HEK293 (cell line): Measurements from ENCODE around the gene BACH2.

ENCODE experiments used
- BCL11A ChIP-seq: fragments of 450-650 bp; formaldehyde crosslinking; IDR thresholded peaks from 2 replicates; pipeline ENCODE4 v1.5.1; 2016; ENCODE audit warnings: low read depth, missing biosample characterization, missing genetic modification characterization
- KLF9 ChIP-seq: fragments of 450-650 bp; formaldehyde crosslinking; IDR thresholded peaks from 2 replicates; pipeline ENCODE4 v1.5.1; 2016; ENCODE audit warnings: missing biosample characterization, missing genetic modification characterization, low read depth
- PRDM1 ChIP-seq: fragments of 450-650 bp; formaldehyde crosslinking; IDR thresholded peaks from 2 replicates; pipeline ENCODE4; 2016; ENCODE audit warnings: missing biosample characterization, missing genetic modification characterization
- SALL2 ChIP-seq: fragments of 450-650 bp; formaldehyde crosslinking; IDR thresholded peaks from 2 replicates; pipeline ENCODE4 v1.5.0; 2017; ENCODE audit warnings: missing biosample characterization, mild to moderate bottlenecking, missing genetic modification characterization, borderline replicate concordance
- YY2 ChIP-seq: fragments of 450-650 bp; formaldehyde crosslinking; IDR thresholded peaks from 2 replicates; pipeline ENCODE4 v1.5.1; 2016; ENCODE audit warnings: missing biosample characterization, missing genetic modification characterization
- ZBTB7A ChIP-seq: fragments of 450-650 bp; formaldehyde crosslinking; IDR thresholded peaks from 2 replicates; pipeline ENCODE4 v1.5.1; 2016; ENCODE audit warnings: low read depth, missing biosample characterization, missing genetic modification characterization
- ZNF112 ChIP-seq: fragments of 450-650 bp; formaldehyde crosslinking; IDR thresholded peaks from 2 replicates; pipeline ENCODE4 v1.5.0; 2017; ENCODE audit warnings: missing biosample characterization, missing genetic modification characterization
- ZNF169 ChIP-seq: fragments of 450-650 bp; formaldehyde crosslinking; IDR thresholded peaks from 2 replicates; pipeline ENCODE4 v1.5.1; 2016; ENCODE audit warnings: missing biosample characterization, missing genetic modification characterization
- ZNF335 ChIP-seq: fragments of 450-650 bp; formaldehyde crosslinking; conservative IDR thresholded peaks from 2 replicates; pipeline ENCODE4 v1.5.1; 2016; ENCODE audit warnings: missing biosample characterization, missing genetic modification characterization
- ZNF341 ChIP-seq: fragments of 450-650 bp; formaldehyde crosslinking; IDR thresholded peaks from 2 replicates; pipeline ENCODE4; 2016; ENCODE audit warnings: low read depth, missing biosample characterization, missing genetic modification characterization
- ZNF366 ChIP-seq: fragments of 450-650 bp; formaldehyde crosslinking; conservative IDR thresholded peaks from 2 replicates; pipeline ENCODE4 v1.5.1; 2016; ENCODE audit warnings: missing biosample characterization, missing genetic modification characterization
- ZNF394 ChIP-seq: fragments of 450-650 bp; formaldehyde crosslinking; IDR thresholded peaks from 2 replicates; pipeline ENCODE4 v1.5.1; 2016; ENCODE audit warnings: missing biosample characterization, missing genetic modification characterization, mild to moderate bottlenecking, moderate library complexity, borderline replicate concordance
- ZNF426 ChIP-seq: fragments of 450-650 bp; formaldehyde crosslinking; IDR thresholded peaks from 2 replicates; pipeline ENCODE4 v1.5.1; 2017; ENCODE audit warnings: missing biosample characterization, missing genetic modification characterization, mild to moderate bottlenecking, inconsistent platforms, moderate library complexity
- ZNF501 ChIP-seq: fragments of 450-650 bp; formaldehyde crosslinking; IDR thresholded peaks from 2 replicates; pipeline ENCODE4 v1.5.1; 2016; ENCODE audit warnings: missing biosample characterization, missing genetic modification characterization
- ZNF510 ChIP-seq: fragments of 450-650 bp; formaldehyde crosslinking; IDR thresholded peaks from 2 replicates; pipeline ENCODE4 v1.5.1; 2018; ENCODE audit warnings: mild to moderate bottlenecking, missing genetic modification characterization, missing biosample characterization; ENCODE audit not compliant: insufficient replicate concordance
- ZNF624 ChIP-seq: fragments of 450-650 bp; formaldehyde crosslinking; IDR thresholded peaks from 2 replicates; pipeline ENCODE4 v1.5.1; 2017; ENCODE audit warnings: missing biosample characterization, missing genetic modification characterization
- ZNF707 ChIP-seq: fragments of 450-650 bp; formaldehyde crosslinking; IDR thresholded peaks from 2 replicates; pipeline ENCODE4 v1.5.1; 2016; ENCODE audit warnings: missing biosample characterization, missing genetic modification characterization
- TF ChIP-seq, protein P1 (sequence below): fragments of 450-650 bp; formaldehyde crosslinking; optimal IDR thresholded peaks from 2 replicates; pipeline ENCODE3; 2016; ENCODE audit warnings: missing biosample characterization, mild to moderate bottlenecking, missing genetic modification characterization
- TF ChIP-seq, protein P2 (sequence below): fragments of 450-650 bp; formaldehyde crosslinking; IDR thresholded peaks from 2 replicates; pipeline ENCODE4 v1.5.1; 2017; ENCODE audit warnings: missing biosample characterization, missing genetic modification characterization
- TF ChIP-seq, protein P3 (sequence below): fragments of 450-650 bp; formaldehyde crosslinking; IDR thresholded peaks from 2 replicates; pipeline ENCODE4 v1.5.1; 2016; ENCODE audit warnings: missing biosample characterization, missing genetic modification characterization
- TF ChIP-seq, protein P4 (sequence below): fragments of 450-650 bp; formaldehyde crosslinking; IDR thresholded peaks from 2 replicates; pipeline ENCODE4 v1.5.1; 2016; ENCODE audit warnings: missing biosample characterization, missing genetic modification characterization, low read depth
- TF ChIP-seq, protein P5 (sequence below): fragments of 450-650 bp; formaldehyde crosslinking; IDR thresholded peaks from 2 replicates; pipeline ENCODE4 v1.5.1; 2016; ENCODE audit warnings: missing biosample characterization, missing genetic modification characterization

The BACH2 gene

DNA sequence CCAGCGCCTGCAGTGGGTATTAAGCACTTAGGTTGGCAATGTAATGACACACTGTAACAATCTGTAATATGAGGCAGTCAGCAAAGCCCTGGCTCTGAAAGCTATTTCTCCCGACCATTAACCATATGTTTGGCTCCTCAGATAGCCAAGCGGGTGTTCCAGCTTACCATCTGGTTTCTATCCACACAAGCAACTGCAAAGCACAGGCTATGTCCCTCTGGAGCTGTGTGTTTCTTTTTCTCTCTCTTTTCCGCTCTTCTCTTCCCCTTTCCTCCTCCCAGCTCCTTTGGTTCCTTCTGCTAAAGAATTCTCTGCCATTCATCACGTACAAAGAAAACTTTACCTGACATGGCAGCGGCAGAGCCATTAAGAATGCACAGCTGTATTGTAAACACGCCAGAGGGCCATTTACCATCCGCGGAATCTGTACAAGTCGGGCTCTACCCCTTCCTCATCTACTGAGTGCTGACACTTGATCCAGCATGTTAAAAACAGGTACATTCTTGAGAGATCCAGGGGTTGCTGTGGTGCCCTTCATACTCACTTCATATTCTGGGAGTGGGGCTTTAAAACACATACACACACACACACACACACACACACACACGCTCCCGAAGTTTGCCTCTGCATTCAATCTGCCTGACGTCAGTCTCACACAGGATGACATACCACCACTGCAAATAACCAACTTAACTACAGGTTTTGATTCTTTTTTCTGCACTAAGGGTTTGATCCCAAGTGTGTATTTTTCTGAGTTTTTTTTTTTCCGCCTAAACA, 77.2 kb downstream of the BACH2 start (continued):
- TF ChIP-seq, protein P1, sequence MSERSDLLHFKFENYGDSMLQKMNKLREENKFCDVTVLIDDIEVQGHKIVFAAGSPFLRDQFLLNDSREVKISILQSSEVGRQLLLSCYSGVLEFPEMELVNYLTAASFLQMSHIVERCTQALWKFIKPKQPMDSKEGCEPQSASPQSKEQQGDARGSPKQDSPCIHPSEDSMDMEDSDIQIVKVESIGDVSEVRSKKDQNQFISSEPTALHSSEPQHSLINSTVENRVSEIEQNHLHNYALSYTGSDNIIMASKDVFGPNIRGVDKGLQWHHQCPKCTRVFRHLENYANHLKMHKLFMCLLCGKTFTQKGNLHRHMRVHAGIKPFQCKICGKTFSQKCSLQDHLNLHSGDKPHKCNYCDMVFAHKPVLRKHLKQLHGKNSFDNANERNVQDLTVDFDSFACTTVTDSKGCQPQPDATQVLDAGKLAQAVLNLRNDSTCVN (tag by site-specific recombination): peak; percentile 28
- TF ChIP-seq, protein P2, sequence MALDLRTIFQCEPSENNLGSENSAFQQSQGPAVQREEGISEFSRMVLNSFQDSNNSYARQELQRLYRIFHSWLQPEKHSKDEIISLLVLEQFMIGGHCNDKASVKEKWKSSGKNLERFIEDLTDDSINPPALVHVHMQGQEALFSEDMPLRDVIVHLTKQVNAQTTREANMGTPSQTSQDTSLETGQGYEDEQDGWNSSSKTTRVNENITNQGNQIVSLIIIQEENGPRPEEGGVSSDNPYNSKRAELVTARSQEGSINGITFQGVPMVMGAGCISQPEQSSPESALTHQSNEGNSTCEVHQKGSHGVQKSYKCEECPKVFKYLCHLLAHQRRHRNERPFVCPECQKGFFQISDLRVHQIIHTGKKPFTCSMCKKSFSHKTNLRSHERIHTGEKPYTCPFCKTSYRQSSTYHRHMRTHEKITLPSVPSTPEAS (tag by site-specific recombination): peak; percentile 94
- 0 out of 2 replicates have a peak, but pooled peaks have one; percentile 43 for TF ChIP-seq KLF9 (tag by site-specific recombination)
- peak; percentile 79 for TF ChIP-seq ZNF501 (tag by site-specific recombination)
- no peak for TF ChIP-seq SALL2 (tag by site-specific recombination)
- TF ChIP-seq, protein P3, sequence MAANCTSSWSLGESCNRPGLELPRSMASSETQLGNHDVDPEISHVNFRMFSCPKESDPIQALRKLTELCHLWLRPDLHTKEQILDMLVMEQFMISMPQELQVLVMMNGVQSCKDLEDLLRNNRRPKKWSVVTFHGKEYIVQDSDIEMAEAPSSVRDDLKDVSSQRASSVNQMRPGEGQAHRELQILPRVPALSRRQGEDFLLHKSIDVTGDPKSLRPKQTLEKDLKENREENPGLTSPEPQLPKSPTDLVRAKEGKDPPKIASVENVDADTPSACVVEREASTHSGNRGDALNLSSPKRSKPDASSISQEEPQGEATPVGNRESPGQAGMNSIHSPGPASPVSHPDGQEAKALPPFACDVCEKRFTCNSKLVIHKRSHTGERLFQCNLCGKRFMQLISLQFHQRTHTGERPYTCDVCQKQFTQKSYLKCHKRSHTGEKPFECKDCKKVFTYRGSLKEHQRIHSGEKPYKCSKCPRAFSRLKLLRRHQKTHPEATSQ (tag by site-specific recombination): no peak
- no peak; the same call in 1 of the 2 replicates for TF ChIP-seq PRDM1 (tag by site-specific recombination)
- peak; percentile 48 for TF ChIP-seq ZNF335 (tag by site-specific recombination)
- no peak for TF ChIP-seq ZNF510 (tag by site-specific recombination)
- TF ChIP-seq ZNF707 (tag by site-specific recombination): no peak
- TF ChIP-seq ZNF341: peak; percentile 97
- peak; percentile 77; the same call in 1 of the 2 replicates for TF ChIP-seq ZBTB7A
- peak; percentile 85; the same call in 1 of the 2 replicates for TF ChIP-seq ZNF366
- no peak for TF ChIP-seq ZNF112 (tag by site-specific recombination)
- peak; percentile 33; the same call in 1 of the 2 replicates for TF ChIP-seq YY2 (tag by site-specific recombination)
- TF ChIP-seq, protein P4, sequence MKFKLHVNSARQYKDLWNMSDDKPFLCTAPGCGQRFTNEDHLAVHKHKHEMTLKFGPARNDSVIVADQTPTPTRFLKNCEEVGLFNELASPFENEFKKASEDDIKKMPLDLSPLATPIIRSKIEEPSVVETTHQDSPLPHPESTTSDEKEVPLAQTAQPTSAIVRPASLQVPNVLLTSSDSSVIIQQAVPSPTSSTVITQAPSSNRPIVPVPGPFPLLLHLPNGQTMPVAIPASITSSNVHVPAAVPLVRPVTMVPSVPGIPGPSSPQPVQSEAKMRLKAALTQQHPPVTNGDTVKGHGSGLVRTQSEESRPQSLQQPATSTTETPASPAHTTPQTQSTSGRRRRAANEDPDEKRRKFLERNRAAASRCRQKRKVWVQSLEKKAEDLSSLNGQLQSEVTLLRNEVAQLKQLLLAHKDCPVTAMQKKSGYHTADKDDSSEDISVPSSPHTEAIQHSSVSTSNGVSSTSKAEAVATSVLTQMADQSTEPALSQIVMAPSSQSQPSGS (tag by site-specific recombination): peak; percentile 96
- TF ChIP-seq, protein P5, sequence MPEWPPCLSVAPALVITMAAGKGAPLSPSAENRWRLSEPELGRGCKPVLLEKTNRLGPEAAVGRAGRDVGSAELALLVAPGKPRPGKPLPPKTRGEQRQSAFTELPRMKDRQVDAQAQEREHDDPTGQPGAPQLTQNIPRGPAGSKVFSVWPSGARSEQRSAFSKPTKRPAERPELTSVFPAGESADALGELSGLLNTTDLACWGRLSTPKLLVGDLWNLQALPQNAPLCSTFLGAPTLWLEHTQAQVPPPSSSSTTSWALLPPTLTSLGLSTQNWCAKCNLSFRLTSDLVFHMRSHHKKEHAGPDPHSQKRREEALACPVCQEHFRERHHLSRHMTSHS (tag by site-specific recombination): no peak
- 0 out of 2 replicates have a peak, but pooled peaks have one; percentile 70 for TF ChIP-seq ZNF394 (tag by site-specific recombination)
- 0 out of 2 replicates have a peak, but pooled peaks have one; percentile 73 for TF ChIP-seq ZNF169
- no peak for TF ChIP-seq ZNF426
- peak; percentile 75; the same call in 1 of the 2 replicates for TF ChIP-seq BCL11A (tag by site-specific recombination)
- no peak for TF ChIP-seq ZNF624 (tag by site-specific recombination)
